B cell (primary cell): ENCODE data around the gene PUS7.
"Not testable (repeated sequence)": the region's sequence is repeated elsewhere in the genome, so short reads cannot be mapped to it uniquely, and the experiment has no call there.

Experiments used
- CTCF ChIP-seq: fragments of 200-600 bp; IDR thresholded peaks from one replicate; pipeline ENCODE4 v1.8.0; 2022; ENCODE audit warnings: antibody characterized with exemption, mild to moderate bottlenecking
- EZH2 ChIP-seq: IDR thresholded peaks from 2 replicates; pipeline ENCODE4 v1.6.1; 2012; ENCODE audit warnings: borderline replicate concordance, low read depth, mild to moderate bottlenecking, moderate library complexity, low read length; ENCODE audit not compliant: insufficient read depth, poor library complexity, severe bottlenecking

GRCh38 chr7:105437356-105437755 is 84.7 kb downstream of the PUS7 start:
- not testable (repeated sequence) for TF ChIP-seq CTCF, EZH2
